DMS53 (cell line): Measurements from ENCODE around the gene ATN1.
"Not testable (repeated sequence)": the region's sequence is repeated elsewhere in the genome, so short reads cannot be mapped to it uniquely, and the experiment has no call there.

Source experiments
- DNase-seq: peaks from one replicate; lab custom pipeline; 2025; lab: John Stamatoyannopoulos, UW

ATN1 gene

GRCh38 chr12:6927379-6928021 lies at the start of gene ATN1:
TSS of gene ATN1 (plus strand) at chr12:6927959. CDS start at chr12:6934002, 6,043 bp downstream.
- DNase-seq: peak; percentile 91

- not testable (repeated sequence) for DNase-seq
Observed at GRCh38 chr12:6879824-6880223, 47.9 kb upstream of the ATN1 start.

- no peak for DNase-seq
Observed at GRCh38 chr12:6883252-6883651, 44.5 kb upstream of the ATN1 start.

- no peak for DNase-seq
Observed at GRCh38 chr12:6883683-6884082, 44.1 kb upstream of the ATN1 start.

GRCh38 chr12:6884539-6884938 lies 43.2 kb upstream of the ATN1 start:
- DNase-seq: no peak

GRCh38 chr12:6886206-6886999 lies 41.4 kb upstream of the ATN1 start:
- not testable (repeated sequence) for DNase-seq

- no peak for DNase-seq
Observed at GRCh38 chr12:6887460-6887859, 40.3 kb upstream of the ATN1 start.

- DNase-seq: peak; percentile 43
Observed at GRCh38 chr12:6888360-6888759, 39.4 kb upstream of the ATN1 start.

GRCh38 chr12:6888794-6889193 lies 39.0 kb upstream of the ATN1 start:
- DNase-seq: not testable (repeated sequence)

GRCh38 chr12:6889775-6890573 lies 37.8 kb upstream of the ATN1 start:
- DNase-seq: not testable (repeated sequence)

GRCh38 chr12:6890789-6891645 lies 36.7 kb upstream of the ATN1 start:
- DNase-seq: peak; percentile 100

GRCh38 chr12:6891646-6892001 lies 36.1 kb upstream of the ATN1 start:
- no peak for DNase-seq

- not testable (repeated sequence) for DNase-seq
Observed at GRCh38 chr12:6892683-6893082, 35.1 kb upstream of the ATN1 start.

GRCh38 chr12:6894321-6894720 lies 33.4 kb upstream of the ATN1 start:
- no peak for DNase-seq

GRCh38 chr12:6896846-6897435 lies 30.8 kb upstream of the ATN1 start:
- DNase-seq: no peak

GRCh38 chr12:6899427-6899826 lies 28.3 kb upstream of the ATN1 start:
- DNase-seq: no peak

GRCh38 chr12:6899837-6900519 lies 27.8 kb upstream of the ATN1 start:
- peak; percentile 75 for DNase-seq

GRCh38 chr12:6902448-6902847 lies 25.3 kb upstream of the ATN1 start:
- no peak for DNase-seq

- peak; percentile 60 for DNase-seq
Observed at GRCh38 chr12:6903722-6904121, 24.0 kb upstream of the ATN1 start.
